HG03565 (cell line): Measurements from ENCODE around the gene TM2D1.
"Not testable (repeated sequence)": the region's sequence is repeated elsewhere in the genome, so short reads cannot be mapped to it uniquely, and the experiment has no call there.

Experiments
- ATAC-seq: cut with Tn5 transposase; IDR thresholded peaks from one replicate; pipeline ENCODE4 v1.9.1; 2021; ENCODE audit warnings: mild to moderate bottlenecking, moderate library complexity; ENCODE audit not compliant: unreplicated experiment

The TM2D1 gene

GRCh38 chr1:61718996-61719663 is 5.8 kb downstream of the TM2D1 start:
- not testable (repeated sequence) for ATAC-seq

- no peak for ATAC-seq
Observed at GRCh38 chr1:61711969-61712368, 13.0 kb downstream of the TM2D1 start.

- not testable (repeated sequence) for ATAC-seq
Observed at GRCh38 chr1:61711257-61711656, 13.7 kb downstream of the TM2D1 start.

GRCh38 chr1:61709908-61710289 is 15.0 kb downstream of the TM2D1 start:
- no peak for ATAC-seq

GRCh38 chr1:61708953-61709907 is 15.7 kb downstream of the TM2D1 start:
- no peak for ATAC-seq

- no peak for ATAC-seq
Observed at GRCh38 chr1:61699911-61700851, 24.8 kb downstream of the TM2D1 start.

- no peak for ATAC-seq
Observed at GRCh38 chr1:61692155-61692800, 32.7 kb downstream of the TM2D1 start.

GRCh38 chr1:61687901-61688300 is 37.0 kb downstream of the TM2D1 start:
- no peak for ATAC-seq

GRCh38 chr1:61682891-61683290 is 42.0 kb downstream of the TM2D1 start:
- ATAC-seq = no peak

- ATAC-seq = no peak
Observed at GRCh38 chr1:61680500-61680899, 44.4 kb downstream of the TM2D1 start.

- not testable (repeated sequence) for ATAC-seq
Observed at GRCh38 chr1:61676881-61677280, 48.1 kb downstream of the TM2D1 start.

GRCh38 chr1:61674221-61674620 is 50.7 kb downstream of the TM2D1 start:
- ATAC-seq = no peak

GRCh38 chr1:61672376-61672775 is 52.6 kb downstream of the TM2D1 start:
- no peak for ATAC-seq

- ATAC-seq = no peak
Observed at GRCh38 chr1:61670445-61670844, 54.5 kb downstream of the TM2D1 start.

- ATAC-seq = no peak
Observed at GRCh38 chr1:61670016-61670415, 54.9 kb downstream of the TM2D1 start.

GRCh38 chr1:61659061-61659460 is 65.9 kb downstream of the TM2D1 start:
- ATAC-seq = no peak

GRCh38 chr1:61655453-61655852 is 69.5 kb downstream of the TM2D1 start:
- ATAC-seq = no peak

- no peak for ATAC-seq
Observed at GRCh38 chr1:61654067-61654466, 70.9 kb downstream of the TM2D1 start.

- no peak for ATAC-seq
Observed at GRCh38 chr1:61648983-61649742, 75.8 kb downstream of the TM2D1 start.

GRCh38 chr1:61647142-61647541 is 77.8 kb downstream of the TM2D1 start:
- ATAC-seq = no peak
